Astrocyte of the spinal cord (primary cell): ENCODE results near the gene ADAMTS8.

Source experiments
- DNase-seq: peaks from one replicate; pipeline ENCODE4 v3.0.0; 2011; ENCODE audit warnings: low read depth, low spot score
- H3K4me3 ChIP-seq: 2 replicates; pipeline ENCODE4 v1.5.1; 2011; ENCODE audit warnings: low read depth, mild to moderate bottlenecking, low read length, moderate library complexity
- in situ Hi-C: cut with HindIII; loops from 2 replicates; pipeline ENCODE4 v1.10.0; 2017; ENCODE audit warnings: low sequenced_read_pairs
- TF ChIP-seq, protein P1 (sequence below): IDR thresholded peaks from 2 replicates; pipeline ENCODE4 v1.5.1; 2012; ENCODE audit warnings: low read depth, mild to moderate bottlenecking, low read length, inconsistent platforms

ADAMTS8 gene

DNA sequence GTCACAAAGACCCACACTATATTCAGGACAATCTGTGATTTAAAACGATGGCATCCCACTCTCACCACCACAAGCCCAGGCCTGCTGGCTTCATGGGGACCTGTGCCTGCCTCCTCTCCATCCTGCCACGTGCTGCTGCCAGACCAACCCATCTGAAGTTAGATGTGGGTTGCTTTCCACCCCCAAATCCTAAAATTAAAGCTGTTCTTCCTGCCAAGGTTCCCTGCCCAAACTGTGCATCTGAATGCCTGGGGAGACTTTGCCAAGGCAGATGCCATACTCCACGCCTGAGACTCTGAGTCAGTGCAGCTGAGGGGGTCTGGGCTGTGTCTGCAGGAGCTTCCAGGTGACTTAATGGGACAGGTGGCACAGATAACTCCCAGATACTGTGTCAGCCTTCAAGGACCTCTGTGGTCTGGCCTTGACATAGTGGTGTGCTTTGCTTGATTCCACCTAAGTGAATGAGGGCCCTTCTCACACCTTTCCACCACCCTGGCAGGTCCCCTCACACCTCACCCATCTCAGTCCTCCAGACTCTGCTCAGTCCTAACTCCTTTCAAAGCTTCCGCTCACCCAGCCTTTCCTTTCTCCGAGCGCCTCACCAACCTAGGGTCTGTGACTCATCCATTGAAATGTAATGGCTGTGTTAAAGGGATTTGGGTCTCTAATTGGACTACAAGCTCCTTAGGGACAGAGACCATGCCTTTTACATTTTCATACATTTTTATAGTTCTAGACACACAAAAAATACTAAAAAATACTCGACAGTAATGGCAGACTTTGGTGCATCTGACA is 18.6 kb downstream of the ADAMTS8 start:
- no peak for DNase-seq
- in situ Hi-C loops: no loop called here
- H3K4me3 ChIP-seq: no peak overlapping the region
- TF ChIP-seq, protein P1, sequence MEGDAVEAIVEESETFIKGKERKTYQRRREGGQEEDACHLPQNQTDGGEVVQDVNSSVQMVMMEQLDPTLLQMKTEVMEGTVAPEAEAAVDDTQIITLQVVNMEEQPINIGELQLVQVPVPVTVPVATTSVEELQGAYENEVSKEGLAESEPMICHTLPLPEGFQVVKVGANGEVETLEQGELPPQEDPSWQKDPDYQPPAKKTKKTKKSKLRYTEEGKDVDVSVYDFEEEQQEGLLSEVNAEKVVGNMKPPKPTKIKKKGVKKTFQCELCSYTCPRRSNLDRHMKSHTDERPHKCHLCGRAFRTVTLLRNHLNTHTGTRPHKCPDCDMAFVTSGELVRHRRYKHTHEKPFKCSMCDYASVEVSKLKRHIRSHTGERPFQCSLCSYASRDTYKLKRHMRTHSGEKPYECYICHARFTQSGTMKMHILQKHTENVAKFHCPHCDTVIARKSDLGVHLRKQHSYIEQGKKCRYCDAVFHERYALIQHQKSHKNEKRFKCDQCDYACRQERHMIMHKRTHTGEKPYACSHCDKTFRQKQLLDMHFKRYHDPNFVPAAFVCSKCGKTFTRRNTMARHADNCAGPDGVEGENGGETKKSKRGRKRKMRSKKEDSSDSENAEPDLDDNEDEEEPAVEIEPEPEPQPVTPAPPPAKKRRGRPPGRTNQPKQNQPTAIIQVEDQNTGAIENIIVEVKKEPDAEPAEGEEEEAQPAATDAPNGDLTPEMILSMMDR: no peak

GRCh38 chr11:130408901-130409300 is 19.5 kb downstream of the ADAMTS8 start:
- in situ Hi-C loops: no loop called here
- TF ChIP-seq, protein P1: no peak
- DNase-seq: no peak
- no peak overlapping the region for H3K4me3 ChIP-seq

- DNase-seq: no peak
- in situ Hi-C loops: no loop called here
- no peak overlapping the region for H3K4me3 ChIP-seq
- TF ChIP-seq, protein P1: no peak
These were observed 20.0 kb downstream of the ADAMTS8 start for GRCh38 chr11:130408401-130408890.

DNA sequence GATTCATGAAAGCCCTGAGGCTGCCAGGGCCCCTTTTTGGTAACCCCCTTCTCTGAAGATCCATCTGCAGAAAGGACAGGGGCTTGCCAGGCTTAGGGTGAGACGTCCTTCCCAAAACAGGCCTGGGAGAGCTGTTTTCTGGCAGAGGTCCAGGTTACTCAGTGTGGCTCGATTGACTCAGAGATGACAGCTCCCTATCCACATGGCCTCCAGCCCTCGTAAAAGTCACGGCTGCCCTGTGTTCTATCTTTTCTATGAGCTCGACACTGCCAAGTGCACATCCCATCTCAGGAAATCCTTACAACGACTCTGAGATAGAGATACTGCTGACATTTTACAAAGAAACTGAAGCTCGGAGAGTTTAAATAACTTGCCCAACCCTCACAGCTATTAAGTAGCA is 20.4 kb downstream of the ADAMTS8 start:
- TF ChIP-seq, protein P1: no peak
- peak; percentile 57 for DNase-seq
- no peak overlapping the region for H3K4me3 ChIP-seq
- in situ Hi-C loops: no loop called here

DNA sequence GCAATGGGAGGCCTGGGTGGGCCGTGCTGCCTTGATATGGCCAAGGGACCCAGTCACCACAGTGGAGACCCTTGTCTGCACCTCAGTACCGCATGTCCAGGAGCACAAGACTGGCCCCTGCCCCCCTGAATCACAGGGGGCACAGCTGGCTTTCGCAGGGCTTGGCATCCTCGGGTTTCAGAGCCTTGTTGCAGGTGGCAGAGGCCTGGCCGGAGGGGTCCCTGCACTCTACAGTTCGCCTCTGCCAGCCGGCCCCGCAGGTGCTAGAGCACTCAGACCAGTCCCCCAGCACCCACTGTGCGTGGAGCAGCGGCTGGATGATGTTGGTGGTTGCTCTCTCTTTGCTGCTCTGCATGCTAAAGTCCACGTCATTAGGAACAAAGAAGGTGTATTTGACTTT is 23.0 kb downstream of the ADAMTS8 start:
- TF ChIP-seq, protein P1: no peak
- H3K4me3 ChIP-seq: no peak overlapping the region
- DNase-seq: no peak
- in situ Hi-C loops: no loop called here

DNA sequence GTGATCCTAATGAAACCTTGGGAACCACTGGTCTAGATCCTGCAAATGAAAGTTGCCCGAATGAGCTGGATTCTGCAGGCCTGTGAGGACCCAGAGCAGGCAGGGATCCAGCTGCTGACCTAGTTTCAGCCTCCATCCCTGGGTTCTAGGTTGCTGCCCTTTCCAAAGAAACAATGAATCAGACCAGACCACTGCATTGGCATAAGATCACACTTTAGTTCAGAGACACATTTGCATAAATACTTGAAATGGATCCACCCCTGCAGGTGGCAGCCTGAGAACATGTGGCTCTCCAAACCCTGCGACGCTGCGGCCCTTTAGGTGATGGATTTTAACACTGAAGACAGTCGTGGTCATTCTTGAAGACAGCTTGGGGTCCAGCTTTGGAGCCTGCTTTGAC is 23.7 kb downstream of the ADAMTS8 start:
- in situ Hi-C loops: no loop called here
- TF ChIP-seq, protein P1: no peak
- H3K4me3 ChIP-seq: no peak overlapping the region
- DNase-seq: no peak
